Urinary bladder (tissue), 4 donors: Measurements from ENCODE around the gene MARCHF6. TPM values are rescaled to one million over a fixed set of nuclear protein-coding genes. Genes with fewer than 3 reads are reported as not detected.

Experiments used
- DNase-seq: peaks from one replicate; pipeline ENCODE4 v3.0.0-alpha.2; 2015; ENCODE audit errors: extremely low spot score
- H3K27ac ChIP-seq: one replicate; pipeline ENCODE4 v1.5.1; 2013; ENCODE audit warnings: low read depth, mild to moderate bottlenecking, moderate library complexity
- H3K36me3 ChIP-seq: one replicate; pipeline ENCODE4 v1.6.1; 2013; ENCODE audit warnings: mild to moderate bottlenecking, moderate library complexity; ENCODE audit not compliant: insufficient read depth
- H3K4me1 ChIP-seq: one replicate; pipeline ENCODE4 v1.6.1; 2013; ENCODE audit warnings: mild to moderate bottlenecking, moderate library complexity; ENCODE audit not compliant: insufficient read depth
- H3K4me3 ChIP-seq: one replicate; pipeline ENCODE4 v1.5.1; 2013; ENCODE audit warnings: low read depth, low read length
- WGBS: extraction: QIAGEN DNeasy Blood & Tissue Kit; methylation state at CpG from one replicate; pipeline ENCODE4 v1.1.7; 2013; 5-methylcytosine and 5-hydroxymethylcytosine counted together
- polyA plus RNA-seq: library from polyadenylated mRNA; stranded (reverse); fragments of 200-250 nt; gene quantifications from one replicate; pipeline ENCODE4 v1.2.3, GENCODE V29; 2013
- total RNA-seq: library from RNA; depleted of rRNA; stranded (reverse); fragments of >200 nt; gene quantifications from one replicate; pipeline ENCODE4 v1.2.3, GENCODE V29; 2014
- donor health status: healthy with polysubstance abuse.
- donor health status: healthy.

Gene MARCHF6
- total and polyA plus RNA-seq, 2 donors = 39.0 to 165 TPM

GRCh38 chr5:10315824-10316509 lies 37.5 kb upstream of the MARCHF6 start:
- WGBS = 93% methylated on average over 15 of the region's 15 CpGs
- Histone ChIP-seq H3K27ac (no peak overlapping the region), H3K36me3 (no peaks in the 10 kb centered on the region), H3K4me1 (no peaks in the 10 kb centered on the region), H3K4me3 (no peak overlapping the region)
- no peak for DNase-seq

GRCh38 chr5:10317825-10318682 lies 35.4 kb upstream of the MARCHF6 start:
- Histone ChIP-seq H3K27ac (no peak overlapping the region), H3K36me3 (no peaks in the 10 kb centered on the region), H3K4me3 (no peak overlapping the region), H3K4me1 (no peaks in the 10 kb centered on the region)
- no peak for DNase-seq
- WGBS = 73% methylated on average over 6 of the region's 6 CpGs

- no peak overlapping the region for H3K4me3 ChIP-seq
- no peaks in the 10 kb centered on the region for H3K36me3 ChIP-seq
- no peak overlapping the region for H3K27ac ChIP-seq
- no peaks in the 10 kb centered on the region for H3K4me1 ChIP-seq
- DNase-seq = no peak
- 53% methylated on average over 11 of the region's 11 CpGs for WGBS
Observed at GRCh38 chr5:10319202-10319851, 34.2 kb upstream of the MARCHF6 start.

- H3K36me3 ChIP-seq = no peaks in the 10 kb centered on the region
- no peak overlapping the region for H3K4me3 ChIP-seq
- DNase-seq = no peak
- 67% methylated on average over 3 of the region's 3 CpGs for WGBS
- H3K27ac ChIP-seq = no peak overlapping the region
- H3K4me1 ChIP-seq = no peaks in the 10 kb centered on the region
Observed at GRCh38 chr5:10320793-10321192, 32.7 kb upstream of the MARCHF6 start.

- no peak overlapping the region for H3K27ac ChIP-seq
- no peak overlapping the region for H3K4me3 ChIP-seq
- 90% methylated on average over 9 of the region's 9 CpGs for WGBS
- H3K36me3 ChIP-seq = no peaks in the 10 kb centered on the region
- no peaks in the 10 kb centered on the region for H3K4me1 ChIP-seq
- no peak for DNase-seq
Observed at GRCh38 chr5:10321882-10322281, 31.6 kb upstream of the MARCHF6 start.

GRCh38 chr5:10323588-10324488 lies 29.7 kb upstream of the MARCHF6 start:
- H3K36me3 ChIP-seq = no peaks in the 10 kb centered on the region
- H3K4me3 ChIP-seq = no peak overlapping the region
- DNase-seq = no peak
- no peak overlapping the region for H3K27ac ChIP-seq
- 75% methylated on average over 6 of the region's 6 CpGs for WGBS
- H3K4me1 ChIP-seq = no peaks in the 10 kb centered on the region

- H3K4me3 ChIP-seq = no peak overlapping the region
- no peaks in the 10 kb centered on the region for H3K4me1 ChIP-seq
- no peak for DNase-seq
- H3K36me3 ChIP-seq = no peaks in the 10 kb centered on the region
- 74% methylated on average over 6 of the region's 6 CpGs for WGBS
- H3K27ac ChIP-seq = no peak overlapping the region
Observed at GRCh38 chr5:10324518-10325370, 28.8 kb upstream of the MARCHF6 start.

- no peaks in the 10 kb centered on the region for H3K36me3 ChIP-seq
- 96% methylated on average over 5 of the region's 5 CpGs for WGBS
Observed at GRCh38 chr5:10328323-10328722, 25.2 kb upstream of the MARCHF6 start.

GRCh38 chr5:10329446-10329819 lies 24.1 kb upstream of the MARCHF6 start:
- Histone ChIP-seq H3K36me3 (no peaks in the 10 kb centered on the region), H3K27ac (no peak overlapping the region), H3K4me1 (peaks cover 2% of the 10 kb centered on the region), H3K4me3 (no peak overlapping the region)
- 31% methylated on average over 2 of the region's 2 CpGs for WGBS
- DNase-seq = no peak

More at GRCh38 chr5:10328323-10328722, 25.2 kb upstream of the MARCHF6 start:
- no peak for DNase-seq
- Histone ChIP-seq H3K4me1 (no peaks in the 10 kb centered on the region), H3K27ac (no peak overlapping the region), H3K4me3 (no peak overlapping the region)

GRCh38 chr5:10329820-10330481 lies 23.5 kb upstream of the MARCHF6 start:
- Histone ChIP-seq H3K4me3 (no peak overlapping the region), H3K4me1 (peaks cover 2% of the 10 kb centered on the region), H3K27ac (no peak overlapping the region), H3K36me3 (no peaks in the 10 kb centered on the region)
- DNase-seq = no peak
- WGBS = 31% methylated on average over 7 of the region's 7 CpGs

- Histone ChIP-seq H3K36me3 (no peaks in the 10 kb centered on the region), H3K4me1 (peaks cover 2% of the 10 kb centered on the region), H3K27ac (no peak overlapping the region), H3K4me3 (no peak overlapping the region)
- 61% methylated on average over 10 of the region's 10 CpGs for WGBS
- DNase-seq = no peak
Observed at GRCh38 chr5:10330511-10331230, 22.8 kb upstream of the MARCHF6 start.
